Activated CD4-positive, alpha-beta T cell treated with anti-CD3 and anti-CD28 coated beads, Interleukin-2, amount 50 U/mL, for 1 hour (primary cell): ENCODE measurements around the gene UTP11.

Experiments
- DNase-seq: peaks from one replicate; pipeline ENCODE4 v3.0.0-alpha.2; 2020

The UTP11 gene

GRCh38 chr1:38050397-38051078 lies 38.0 kb downstream of the UTP11 start:
- no peak for DNase-seq

- DNase-seq: no peak
Measured at GRCh38 chr1:38051079-38051543, 38.6 kb downstream of the UTP11 start.

- DNase-seq: no peak
Measured at GRCh38 chr1:38052750-38053415, 40.3 kb downstream of the UTP11 start.

- DNase-seq: no peak
Measured at GRCh38 chr1:38053416-38054091, 41.0 kb downstream of the UTP11 start.

- no peak for DNase-seq
Measured at GRCh38 chr1:38055398-38055797, 42.9 kb downstream of the UTP11 start.

GRCh38 chr1:38055965-38056364 lies 43.4 kb downstream of the UTP11 start:
- DNase-seq: no peak

- no peak for DNase-seq
Measured at GRCh38 chr1:38059635-38060250, 47.2 kb downstream of the UTP11 start.

GRCh38 chr1:38060498-38060897 lies 48.0 kb downstream of the UTP11 start:
- no peak for DNase-seq

- DNase-seq: no peak
Measured at GRCh38 chr1:38061290-38061689, 48.8 kb downstream of the UTP11 start.

GRCh38 chr1:38061883-38062328 lies 49.4 kb downstream of the UTP11 start:
- DNase-seq: no peak

GRCh38 chr1:38062361-38063288 lies 50.1 kb downstream of the UTP11 start:
- DNase-seq: no peak

GRCh38 chr1:38063616-38064015 lies 51.1 kb downstream of the UTP11 start:
- DNase-seq: no peak

- DNase-seq: no peak
Measured at GRCh38 chr1:38064197-38064903, 51.8 kb downstream of the UTP11 start.

GRCh38 chr1:38068220-38068979 lies 55.9 kb downstream of the UTP11 start:
- DNase-seq: no peak

GRCh38 chr1:38068980-38069340 lies 56.4 kb downstream of the UTP11 start:
- DNase-seq: no peak

- no peak for DNase-seq
Measured at GRCh38 chr1:38071312-38072256, 59.0 kb downstream of the UTP11 start.

GRCh38 chr1:38072858-38073257 lies 60.3 kb downstream of the UTP11 start:
- no peak for DNase-seq

GRCh38 chr1:38073534-38074301 lies 61.2 kb downstream of the UTP11 start:
- no peak for DNase-seq

GRCh38 chr1:38074302-38074677 lies 61.8 kb downstream of the UTP11 start:
- DNase-seq: no peak
